Measurements from ENCODE around the gene RNF183.

GRCh38 chr9:113337714-113338113, 34.5 kb upstream of the RNF183 start:
- TF ChIP-seq CTCF (IDR thresholded peaks at IDR 0.05 in 8 of 11, conservative IDR thresholded peaks at IDR 0.05 in 3 of 11) (no peak), POLR2AphosphoS5 (IDR thresholded peaks at IDR 0.05) (no peak)

Data from spleen (tissue), 7 donors.